Measurements from ENCODE around the gene HOXB7.

GRCh38 chr17:48561884-48562810 lies 48.7 kb downstream of the HOXB7 start:
- TF ChIP-seq EZH2 (IDR thresholded peaks at IDR 0.05; ENCODE audit: borderline replicate concordance, control insufficient read depth, low read depth, low read length) (no peak), USF1 (IDR thresholded peaks at IDR 0.05; ENCODE audit: borderline replicate concordance, extremely low read length, insufficient read depth, low read depth, low read length) (no peak), BHLHE40 (IDR thresholded peaks at IDR 0.05; ENCODE audit: borderline replicate concordance in 1 of 2, low read depth in 2 of 2, low read length in 1 of 2) (peak in 1 of 2 experiments; percentile 41; a peak in 1 of 4 replicates), ZNF274 (IDR thresholded peaks at IDR 0.05; ENCODE audit: insufficient read depth, insufficient read length) (no peak), CHD1 (IDR thresholded peaks at IDR 0.05; ENCODE audit: low read depth, low read length) (no peak), TAF1 (IDR thresholded peaks at IDR 0.05; ENCODE audit: borderline replicate concordance, low read depth, low read length) (no peak)

All from GM12878 (cell line).